Measurements from ENCODE around the gene ASB6.

The ASB6 gene

DNA sequence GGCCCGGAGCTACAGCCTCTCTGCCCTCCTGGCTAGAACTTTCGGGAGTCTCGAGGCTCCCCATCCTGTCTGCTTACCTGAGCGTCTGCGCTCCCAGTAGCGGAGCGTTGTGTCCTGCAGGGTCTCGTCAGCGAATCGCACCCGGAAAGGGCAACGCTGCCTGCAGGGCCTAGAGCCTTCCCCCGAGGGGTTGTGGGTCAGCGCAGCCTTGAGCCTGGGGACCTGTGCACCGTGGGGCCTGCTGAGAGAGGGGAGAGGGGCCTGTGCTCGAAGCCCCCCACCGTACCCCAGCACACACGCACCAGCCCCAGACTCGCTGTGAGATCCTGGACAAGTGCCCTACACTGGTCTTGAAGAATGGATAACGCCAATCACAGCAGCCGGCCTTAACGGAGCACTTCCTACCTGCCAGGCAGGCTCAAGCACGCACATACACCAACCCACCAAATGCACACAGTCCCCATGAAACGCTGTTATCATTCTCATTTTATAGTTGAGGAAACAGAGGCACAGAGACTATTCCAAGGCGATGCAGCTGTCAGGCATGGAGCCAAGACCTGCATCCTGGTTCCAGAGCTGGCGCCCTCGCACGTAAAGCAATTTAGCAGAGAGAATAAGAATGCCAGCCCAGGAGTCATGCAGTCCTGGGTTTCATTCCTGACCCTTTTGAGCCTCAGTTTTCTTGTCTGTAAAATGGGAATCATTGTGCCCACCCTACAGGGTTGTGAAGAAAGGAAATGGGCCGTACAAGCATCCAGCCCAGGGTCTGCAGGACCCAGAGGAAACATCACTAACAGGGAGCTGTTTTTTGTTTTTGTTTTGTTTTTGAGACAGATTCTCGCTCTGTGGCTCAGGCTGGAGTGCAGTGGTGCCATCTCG is 26.3 kb downstream of the ASB6 start:
- Histone ChIP-seq H3K4me3 (ENCODE audit: low read depth in 1 of 2, low read length in 2 of 2) (no peak overlapping the region), H4K20me1 (ENCODE audit: insufficient read depth, low read length) (no peaks in the 10 kb centered on the region), H3K4me1 (ENCODE audit: insufficient read depth, low read length) (peaks cover 18% of the 10 kb centered on the region), H3K27ac (ENCODE audit: low read length) (no peak overlapping the region), H3K36me3 (ENCODE audit: insufficient read depth, low read length) (no peaks in the 10 kb centered on the region), H3K9ac (ENCODE audit: low read depth, low read length) (no peak overlapping the region), H3K9me3 (ENCODE audit: insufficient read depth, low read length, severe bottlenecking) (no peaks in the 10 kb centered on the region), H2AFZ (ENCODE audit: low read depth, low read length) (no peak overlapping the region), H3K27me3 (ENCODE audit: insufficient read depth, low read length, poor library complexity) (peaks cover 17% of the 10 kb centered on the region), H3K79me2 (ENCODE audit: insufficient read depth, low read length) (no peaks in the 10 kb centered on the region), H3K4me2 (ENCODE audit: insufficient read depth, low read length) (no peak overlapping the region)
- ATAC-seq (ENCODE audit: insufficient read depth, low read depth) (no peak), DNase-seq (no peak)
- TF ChIP-seq, protein P1, sequence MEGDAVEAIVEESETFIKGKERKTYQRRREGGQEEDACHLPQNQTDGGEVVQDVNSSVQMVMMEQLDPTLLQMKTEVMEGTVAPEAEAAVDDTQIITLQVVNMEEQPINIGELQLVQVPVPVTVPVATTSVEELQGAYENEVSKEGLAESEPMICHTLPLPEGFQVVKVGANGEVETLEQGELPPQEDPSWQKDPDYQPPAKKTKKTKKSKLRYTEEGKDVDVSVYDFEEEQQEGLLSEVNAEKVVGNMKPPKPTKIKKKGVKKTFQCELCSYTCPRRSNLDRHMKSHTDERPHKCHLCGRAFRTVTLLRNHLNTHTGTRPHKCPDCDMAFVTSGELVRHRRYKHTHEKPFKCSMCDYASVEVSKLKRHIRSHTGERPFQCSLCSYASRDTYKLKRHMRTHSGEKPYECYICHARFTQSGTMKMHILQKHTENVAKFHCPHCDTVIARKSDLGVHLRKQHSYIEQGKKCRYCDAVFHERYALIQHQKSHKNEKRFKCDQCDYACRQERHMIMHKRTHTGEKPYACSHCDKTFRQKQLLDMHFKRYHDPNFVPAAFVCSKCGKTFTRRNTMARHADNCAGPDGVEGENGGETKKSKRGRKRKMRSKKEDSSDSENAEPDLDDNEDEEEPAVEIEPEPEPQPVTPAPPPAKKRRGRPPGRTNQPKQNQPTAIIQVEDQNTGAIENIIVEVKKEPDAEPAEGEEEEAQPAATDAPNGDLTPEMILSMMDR (IDR thresholded peaks at IDR 0.05; ENCODE audit: borderline replicate concordance, extremely low read depth, low read length, poor library complexity, severe bottlenecking): no peak
- no peak for TF ChIP-seq EZH2 (IDR thresholded peaks at IDR 0.05; ENCODE audit: borderline replicate concordance, low read depth, low read length, severe bottlenecking)

DNA sequence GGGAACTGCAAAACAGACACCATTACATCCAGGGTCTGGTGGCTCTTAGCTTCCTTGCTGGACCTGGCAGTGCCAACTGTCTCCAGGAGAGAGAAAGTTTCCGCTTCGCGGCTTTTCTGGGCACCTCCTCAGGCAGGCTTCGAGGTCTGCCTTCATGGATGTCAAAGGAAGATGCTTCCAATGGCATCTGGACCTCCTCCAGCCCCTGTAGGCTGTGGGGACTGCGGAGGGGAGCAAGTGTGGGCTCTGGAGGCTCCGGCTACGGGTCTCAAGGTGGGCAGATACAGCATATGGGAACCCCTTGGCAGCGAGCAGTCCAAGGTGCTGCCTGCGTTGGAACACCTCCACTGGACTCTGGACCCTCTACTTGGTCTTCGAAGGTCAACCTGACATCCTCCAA is 27.0 kb downstream of the ASB6 start:
- Histone ChIP-seq H3K4me3 (ENCODE audit: low read depth in 1 of 2, low read length in 2 of 2) (no peak overlapping the region), H3K36me3 (ENCODE audit: insufficient read depth, low read length) (no peaks in the 10 kb centered on the region), H3K9ac (ENCODE audit: low read depth, low read length) (no peak overlapping the region), H3K4me1 (ENCODE audit: insufficient read depth, low read length) (peaks cover 13% of the 10 kb centered on the region), H3K27ac (ENCODE audit: low read length) (no peak overlapping the region), H3K4me2 (ENCODE audit: insufficient read depth, low read length) (no peak overlapping the region), H3K79me2 (ENCODE audit: insufficient read depth, low read length) (no peaks in the 10 kb centered on the region), H3K27me3 (ENCODE audit: insufficient read depth, low read length, poor library complexity) (peaks cover 10% of the 10 kb centered on the region), H2AFZ (ENCODE audit: low read depth, low read length) (no peak overlapping the region), H4K20me1 (ENCODE audit: insufficient read depth, low read length) (no peaks in the 10 kb centered on the region), H3K9me3 (ENCODE audit: insufficient read depth, low read length, severe bottlenecking) (no peaks in the 10 kb centered on the region)
- ATAC-seq (ENCODE audit: insufficient read depth, low read depth) (no peak), DNase-seq (no peak)
- TF ChIP-seq EZH2 (IDR thresholded peaks at IDR 0.05; ENCODE audit: borderline replicate concordance, low read depth, low read length, severe bottlenecking): no peak
- TF ChIP-seq, protein P1 (IDR thresholded peaks at IDR 0.05; ENCODE audit: borderline replicate concordance, extremely low read depth, low read length, poor library complexity, severe bottlenecking): no peak

DNA sequence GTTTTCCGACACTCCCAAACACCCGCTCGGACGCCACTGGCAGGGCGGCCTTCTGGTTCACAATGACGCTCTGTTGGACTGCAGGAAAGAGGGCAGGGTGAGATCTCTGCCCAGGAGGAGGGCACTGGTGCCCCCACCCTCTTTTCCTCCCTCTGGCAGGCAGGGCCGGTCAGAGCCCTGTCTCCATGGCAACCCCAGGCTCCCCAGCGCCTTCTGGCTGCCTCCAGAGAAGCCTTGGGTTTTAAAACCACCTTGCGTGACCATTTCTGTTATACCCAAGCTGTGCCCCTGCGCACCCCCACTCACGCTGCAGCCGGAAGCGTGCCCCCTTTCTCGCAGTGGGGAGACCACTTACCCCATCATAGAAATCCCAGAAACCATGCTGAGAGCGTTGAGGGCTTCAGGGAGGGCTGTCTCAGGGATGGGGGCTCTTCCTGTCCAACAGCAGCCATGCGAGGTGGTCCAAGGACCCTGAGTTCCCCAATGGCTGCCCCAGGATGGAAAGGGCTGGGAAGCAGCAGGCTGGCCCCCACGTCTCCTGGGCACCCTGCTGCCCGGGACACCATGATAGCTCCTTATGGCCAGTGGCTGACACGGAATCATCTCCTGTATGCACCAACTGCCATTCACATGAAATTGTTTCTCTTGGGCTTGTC is 28.3 kb downstream of the ASB6 start:
- no peak for ATAC-seq (ENCODE audit: insufficient read depth, low read depth)
- Histone ChIP-seq H3K36me3 (ENCODE audit: insufficient read depth, low read length) (no peaks in the 10 kb centered on the region), H3K4me3 (ENCODE audit: low read depth in 1 of 2, low read length in 2 of 2) (no peak overlapping the region), H4K20me1 (ENCODE audit: insufficient read depth, low read length) (no peaks in the 10 kb centered on the region), H3K27ac (ENCODE audit: low read length) (no peak overlapping the region), H3K4me1 (ENCODE audit: insufficient read depth, low read length) (peaks cover 11% of the 10 kb centered on the region), H3K79me2 (ENCODE audit: insufficient read depth, low read length) (no peaks in the 10 kb centered on the region), H3K4me2 (ENCODE audit: insufficient read depth, low read length) (no peak overlapping the region), H3K27me3 (ENCODE audit: insufficient read depth, low read length, poor library complexity) (no peaks in the 10 kb centered on the region), H3K9ac (ENCODE audit: low read depth, low read length) (no peak overlapping the region), H3K9me3 (ENCODE audit: insufficient read depth, low read length, severe bottlenecking) (no peaks in the 10 kb centered on the region), H2AFZ (ENCODE audit: low read depth, low read length) (no peak overlapping the region)
- DNase-seq: no peak
- TF ChIP-seq, protein P1 (IDR thresholded peaks at IDR 0.05; ENCODE audit: borderline replicate concordance, extremely low read depth, low read length, poor library complexity, severe bottlenecking): no peak
- TF ChIP-seq EZH2 (IDR thresholded peaks at IDR 0.05; ENCODE audit: borderline replicate concordance, low read depth, low read length, severe bottlenecking): no peak

All from DND-41 (cell line).